GM23338 (cell line): ENCODE measurements around the gene UBE2G2. TPM values are rescaled to one million over a fixed set of nuclear protein-coding genes. Genes with fewer than 3 reads are reported as not detected.

ENCODE experiments used
- ATAC-seq: fragments of 200-7000 bp; cut with Tn5 transposase; 3 replicates; pipeline ENCODE4 v1.9.1; 2020
- DNase-seq: peaks from one replicate; pipeline ENCODE4 v3.0.0-alpha.2; 2015; ENCODE audit warnings: low spot score
- H2AFZ ChIP-seq: fragments of 200-600 bp; sonication (generic); 2 replicates; pipeline ENCODE4 v1.8.0; 2016; ENCODE audit warnings: antibody characterized with exemption, mild to moderate bottlenecking, moderate library complexity
- H3F3A ChIP-seq: fragments of 200-600 bp; sonication (generic); replicated peaks from 2 replicates; pipeline ENCODE4 v1.8.0; 2017; ENCODE audit warnings: antibody characterized with exemption, mixed run types, low read depth
- H3K27ac ChIP-seq: fragments of 200-600 bp; sonication (generic); 2 replicates; pipeline ENCODE4 v1.6.1; 2016; ENCODE audit warnings: low read depth
- H3K27me3 ChIP-seq: fragments of 200-600 bp; sonication (generic); 2 replicates; pipeline ENCODE4 v1.8.0; 2016; ENCODE audit warnings: mild to moderate bottlenecking, mixed run types, moderate library complexity; ENCODE audit not compliant: insufficient read depth
- H3K36me3 ChIP-seq: fragments of 200-600 bp; sonication (generic); 2 replicates; pipeline ENCODE4 v1.8.0; 2016; ENCODE audit warnings: mild to moderate bottlenecking; ENCODE audit not compliant: insufficient read depth
- H3K4me1 ChIP-seq: fragments of 200-600 bp; sonication (generic); 2 replicates; pipeline ENCODE4 v1.8.0; 2016; ENCODE audit warnings: mild to moderate bottlenecking, moderate library complexity; ENCODE audit not compliant: insufficient read depth
- H3K4me2 ChIP-seq: fragments of 200-600 bp; sonication (generic); 2 replicates; pipeline ENCODE4 v1.7.1; 2017; ENCODE audit warnings: mixed run types
- H3K4me3 ChIP-seq: fragments of 200-600 bp; sonication (generic); 2 replicates; pipeline ENCODE4 v1.6.1; 2016; ENCODE audit warnings: mixed run types
- H3K79me2 ChIP-seq: fragments of 200-600 bp; sonication (generic); replicated peaks from 2 replicates; pipeline ENCODE4 v1.8.0; 2017; ENCODE audit warnings: mild to moderate bottlenecking; ENCODE audit not compliant: insufficient read depth
- H3K9me2 ChIP-seq: fragments of 200-600 bp; sonication (generic); 2 replicates; pipeline ENCODE4 v1.8.0; 2017; ENCODE audit not compliant: insufficient read depth
- H4K20me1 ChIP-seq: fragments of 200-600 bp; sonication (generic); replicated peaks from 2 replicates; pipeline ENCODE4 v1.8.0; 2017; ENCODE audit warnings: mild to moderate bottlenecking; ENCODE audit not compliant: insufficient read depth
- H3K27ac Mint-ChIP-seq: 2 replicates; pipeline ENCODE4 v1.8.0; 2020; ENCODE audit warnings: inconsistent platforms, mild to moderate bottlenecking, moderate library complexity, mixed read lengths
- H3K27me3 Mint-ChIP-seq: 3 replicates; pipeline ENCODE4 v1.8.0; 2022; ENCODE audit warnings: low read depth, mild to moderate bottlenecking, moderate library complexity, mixed read lengths, inconsistent platforms; ENCODE audit not compliant: insufficient read depth, poor library complexity
- H3K36me3 Mint-ChIP-seq: 3 replicates; pipeline ENCODE4 v1.8.0; 2021; ENCODE audit warnings: low read depth, mild to moderate bottlenecking, inconsistent platforms, moderate library complexity, mixed read lengths
- H3K4me1 Mint-ChIP-seq: 3 replicates; pipeline ENCODE4 v1.8.0; 2020; ENCODE audit warnings: mild to moderate bottlenecking, inconsistent platforms, mixed read lengths
- H3K4me3 Mint-ChIP-seq: 3 replicates; pipeline ENCODE4 v1.8.0; 2021; ENCODE audit warnings: moderate library complexity, mild to moderate bottlenecking, inconsistent platforms, mixed read lengths
- H3K9me3 Mint-ChIP-seq: 3 replicates; pipeline ENCODE4 v1.8.0; 2020; ENCODE audit warnings: moderate library complexity, mild to moderate bottlenecking, inconsistent platforms, mixed read lengths
- CREB1 ChIP-seq: fragments of 250-450 bp; sonication (Bioruptor Pico); IDR thresholded peaks from 2 replicates; pipeline ENCODE4 v1.5.0; 2020; ENCODE audit warnings: low read depth, mild to moderate bottlenecking, moderate library complexity
- EZH2 ChIP-seq: fragments of 200-600 bp; sonication (generic); IDR thresholded peaks from one replicate; pipeline ENCODE4 v1.8.0; 2017; ENCODE audit warnings: antibody characterized with exemption, mild to moderate bottlenecking, low read depth; ENCODE audit not compliant: unreplicated experiment
- EZH2phosphoT487 ChIP-seq: fragments of 200-600 bp; sonication (generic); IDR thresholded peaks from one replicate; pipeline ENCODE4 v1.8.1; 2018; ENCODE audit warnings: antibody characterized with exemption; ENCODE audit not compliant: unreplicated experiment
- JUNB ChIP-seq: IDR thresholded peaks from one replicate; pipeline ENCODE4 v1.6.1; 2016; ENCODE audit warnings: antibody characterized with exemption; ENCODE audit not compliant: unreplicated experiment
- NANOG ChIP-seq: IDR thresholded peaks from 2 replicates; pipeline ENCODE4 v1.6.1; 2016; ENCODE audit warnings: antibody characterized with exemption, borderline replicate concordance
- POLR2AphosphoS5 ChIP-seq: IDR thresholded peaks from 2 replicates; pipeline ENCODE4 v1.6.1; 2016; ENCODE audit warnings: antibody characterized with exemption, low read depth
- STAT1 ChIP-seq: IDR thresholded peaks from one replicate; pipeline ENCODE4 v1.6.1; 2016; ENCODE audit warnings: antibody characterized with exemption; ENCODE audit not compliant: unreplicated experiment
- ZNF331 ChIP-seq: fragments of 250-450 bp; sonication (Bioruptor Pico); IDR thresholded peaks from 2 replicates; pipeline ENCODE4 v1.5.0; 2020; ENCODE audit warnings: low read depth, mild to moderate bottlenecking, moderate library complexity
- ZNF462 ChIP-seq: fragments of 250-450 bp; sonication (Bioruptor Pico); IDR thresholded peaks from 2 replicates; pipeline ENCODE4 v1.5.0; 2020; ENCODE audit warnings: mild to moderate bottlenecking, moderate library complexity
- polyA plus RNA-seq: library from polyadenylated mRNA; unstranded; fragments of >200 nt; fragmentation: Nextera tagmentation; extraction: Ambion mirVana; gene quantifications from 2 replicates; pipeline ENCODE4 v1.2.1, GENCODE V29; 2016
- total RNA-seq: library from RNA; depleted of rRNA; stranded (reverse); fragments of >200 nt; shearing (Covaris generic); gene quantifications from 2 replicates; pipeline ENCODE4 v1.2.3, GENCODE V29; 2014

Gene UBE2G2
- total and polyA plus RNA-seq, 2 experiments from 2014 or later = 66.4 to 100 TPM

- TF ChIP-seq ZNF462 (CRISPR knock-in tag) = no peak
Measured at GRCh38 chr21:44814498-44815023, 12.9 kb upstream of the UBE2G2 start (continued).

- Histone ChIP-seq H3K27me3 (0 out of 2 replicates have a peak, but pooled peaks cover under 1% of the 10 kb centered on the region), H3K9me2 (no peaks in the 10 kb centered on the region), H4K20me1 (peaks cover 20% of the 10 kb centered on the region), H3K4me1 (0 out of 2 replicates have a peak, but pooled peaks cover 4% of the 10 kb centered on the region), H3K4me2 (no peak overlapping the region), H2AFZ (no peak overlapping the region), H3K36me3 (0 out of 2 replicates have a peak, but pooled peaks cover 2% of the 10 kb centered on the region), H3K27ac (no peak overlapping the region), H3F3A (no peaks in the 10 kb centered on the region), H3K4me3 (no peak overlapping the region), H3K79me2 (peaks cover 59% of the 10 kb centered on the region)
- peaks cover 10% of the 10 kb centered on the region for H3K27me3 Mint-ChIP-seq
- no peak overlapping the region for H3K27ac Mint-ChIP-seq
- no peak for DNase-seq
- no peak for ATAC-seq
- H3K9me3 Mint-ChIP-seq = no peaks in the 10 kb centered on the region; the same call in 2 of the 3 replicates
- no peak overlapping the region for H3K4me3 Mint-ChIP-seq
- H3K4me1 Mint-ChIP-seq = peaks cover 10% of the 10 kb centered on the region
- H3K36me3 Mint-ChIP-seq = peaks cover 25% of the 10 kb centered on the region
- TF ChIP-seq CREB1 (CRISPR knock-in tag) (no peak), ZNF331 (CRISPR knock-in tag) (no peak), POLR2AphosphoS5 (no peak), EZH2 (no peak), NANOG (no peak), EZH2phosphoT487 (no peak), ZNF462 (CRISPR knock-in tag) (no peak), JUNB (no peak), STAT1 (no peak)
Measured at GRCh38 chr21:44813727-44814126, 12.1 kb upstream of the UBE2G2 start.
